Measurements from ENCODE around the gene KCNK16.
"Not testable (repeated sequence)": the region's sequence is repeated elsewhere in the genome, so short reads cannot be mapped to it uniquely, and the experiment has no call there.

Gene KCNK16

GRCh38 chr6:39295611-39296011, 26.9 kb downstream of the KCNK16 start:
- no peak overlapping the region for H3K4me3 ChIP-seq (ENCODE audit: control insufficient read depth, low read depth, low read length)
- DNase-seq (ENCODE audit: low read depth), result no peak
- TF ChIP-seq, protein P1, sequence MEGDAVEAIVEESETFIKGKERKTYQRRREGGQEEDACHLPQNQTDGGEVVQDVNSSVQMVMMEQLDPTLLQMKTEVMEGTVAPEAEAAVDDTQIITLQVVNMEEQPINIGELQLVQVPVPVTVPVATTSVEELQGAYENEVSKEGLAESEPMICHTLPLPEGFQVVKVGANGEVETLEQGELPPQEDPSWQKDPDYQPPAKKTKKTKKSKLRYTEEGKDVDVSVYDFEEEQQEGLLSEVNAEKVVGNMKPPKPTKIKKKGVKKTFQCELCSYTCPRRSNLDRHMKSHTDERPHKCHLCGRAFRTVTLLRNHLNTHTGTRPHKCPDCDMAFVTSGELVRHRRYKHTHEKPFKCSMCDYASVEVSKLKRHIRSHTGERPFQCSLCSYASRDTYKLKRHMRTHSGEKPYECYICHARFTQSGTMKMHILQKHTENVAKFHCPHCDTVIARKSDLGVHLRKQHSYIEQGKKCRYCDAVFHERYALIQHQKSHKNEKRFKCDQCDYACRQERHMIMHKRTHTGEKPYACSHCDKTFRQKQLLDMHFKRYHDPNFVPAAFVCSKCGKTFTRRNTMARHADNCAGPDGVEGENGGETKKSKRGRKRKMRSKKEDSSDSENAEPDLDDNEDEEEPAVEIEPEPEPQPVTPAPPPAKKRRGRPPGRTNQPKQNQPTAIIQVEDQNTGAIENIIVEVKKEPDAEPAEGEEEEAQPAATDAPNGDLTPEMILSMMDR (IDR thresholded peaks at IDR 0.05; ENCODE audit: control insufficient read depth, insufficient read depth, low read depth, low read length, missing control alignments), result no peak

GRCh38 chr6:39294899-39295298, 27.6 kb downstream of the KCNK16 start:
- no peak for DNase-seq (ENCODE audit: low read depth)
- H3K4me3 ChIP-seq (ENCODE audit: control insufficient read depth, low read depth, low read length), result no peak overlapping the region
- TF ChIP-seq, protein P1 (IDR thresholded peaks at IDR 0.05; ENCODE audit: control insufficient read depth, insufficient read depth, low read depth, low read length, missing control alignments), result no peak

DNA sequence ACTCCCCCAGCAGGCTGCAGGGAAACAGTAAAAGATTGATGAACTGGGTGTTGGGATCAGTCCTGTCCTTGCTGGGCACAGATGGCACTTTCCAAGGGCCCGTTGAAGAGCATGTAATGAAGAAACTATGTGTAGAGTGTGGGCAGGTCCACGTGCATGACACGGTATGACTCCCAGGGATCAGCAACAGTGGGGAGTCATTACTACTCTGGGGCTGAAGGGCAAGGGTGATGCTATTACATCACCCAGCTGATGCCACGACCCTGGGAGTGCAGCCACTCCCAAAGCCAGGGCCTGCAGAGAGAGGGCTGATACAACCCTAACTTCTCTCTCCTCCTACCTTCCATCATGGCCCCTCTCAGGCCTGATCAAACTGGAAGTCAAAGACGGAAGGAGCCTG, 28.4 kb downstream of the KCNK16 start:
- H3K4me3 ChIP-seq (ENCODE audit: control insufficient read depth, low read depth, low read length), result no peak overlapping the region
- TF ChIP-seq, protein P1 (IDR thresholded peaks at IDR 0.05; ENCODE audit: control insufficient read depth, insufficient read depth, low read depth, low read length, missing control alignments), result no peak
- DNase-seq (ENCODE audit: low read depth), result no peak

DNA sequence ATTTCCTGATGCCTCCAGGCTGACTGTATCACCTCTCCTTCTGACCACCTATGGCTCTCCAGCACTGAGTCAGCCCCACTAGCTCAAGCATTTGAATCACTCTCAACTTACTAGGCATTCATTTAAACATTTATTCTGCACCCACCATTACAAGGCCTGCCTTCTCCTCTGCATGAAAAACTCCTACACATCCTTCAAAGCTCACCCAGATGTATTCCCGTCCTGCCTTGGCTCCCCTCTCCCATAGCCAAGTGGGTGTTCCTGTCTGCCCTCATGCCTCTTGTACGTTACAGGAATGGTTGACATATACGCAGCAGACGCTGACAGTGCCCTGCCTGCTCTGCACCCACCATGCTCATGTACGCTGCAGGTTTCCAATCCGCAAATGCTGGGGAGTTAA, 29.9 kb downstream of the KCNK16 start:
- TF ChIP-seq, protein P1 (IDR thresholded peaks at IDR 0.05; ENCODE audit: control insufficient read depth, insufficient read depth, low read depth, low read length, missing control alignments), result no peak
- DNase-seq (ENCODE audit: low read depth), result no peak
- no peak overlapping the region for H3K4me3 ChIP-seq (ENCODE audit: control insufficient read depth, low read depth, low read length)

- TF ChIP-seq, protein P1 (IDR thresholded peaks at IDR 0.05; ENCODE audit: control insufficient read depth, insufficient read depth, low read depth, low read length, missing control alignments), result no peak
- no peak overlapping the region for H3K4me3 ChIP-seq (ENCODE audit: control insufficient read depth, low read depth, low read length)
- DNase-seq (ENCODE audit: low read depth), result no peak
Measured at GRCh38 chr6:39289490-39289889, 33.0 kb downstream of the KCNK16 start.

- DNase-seq (ENCODE audit: low read depth), result no peak
- TF ChIP-seq, protein P1 (IDR thresholded peaks at IDR 0.05; ENCODE audit: control insufficient read depth, insufficient read depth, low read depth, low read length, missing control alignments), result no peak
- no peak overlapping the region for H3K4me3 ChIP-seq (ENCODE audit: control insufficient read depth, low read depth, low read length)
Measured at GRCh38 chr6:39287601-39288000, 34.9 kb downstream of the KCNK16 start.

- DNase-seq (ENCODE audit: low read depth); H3K4me3 ChIP-seq (ENCODE audit: control insufficient read depth, low read depth, low read length): not testable (repeated sequence)
Measured at GRCh38 chr6:39286596-39286995, 35.9 kb downstream of the KCNK16 start.
